ENCODE measurements around the gene TM4SF1. TPM values are rescaled to one million over a fixed set of nuclear protein-coding genes. Genes with fewer than 3 reads are reported as not detected.

TM4SF1 gene
- polyA plus RNA-seq, 1 of the 3 experiments (the other 2 are of a cell fraction), result 209 TPM

- H3K27ac ChIP-seq (ENCODE audit: low read depth in 2 of 2, low read length in 1 of 2), result peak overlapping the region; percentile 83 to 88
- H3K9me3 ChIP-seq, result no peaks in the 10 kb centered on the region
- peaks cover 21% of the 10 kb centered on the region for H3F3A ChIP-seq (replicated peaks; ENCODE audit: insufficient read depth)
- no peaks in the 10 kb centered on the region for H3K79me2 ChIP-seq (ENCODE audit: insufficient read depth)
- peak overlapping the region; percentile 65; the same call in 1 of the 2 replicates for H3K4me2 ChIP-seq
- WGBS (ENCODE audit: low lambda C conversion rate), result 34% methylated on average over 4 of the region's 4 CpGs
- peak overlapping the region; percentile 25; the same call in 1 of the 2 replicates for H3K9ac ChIP-seq
- no peaks in the 10 kb centered on the region for H3K36me3 ChIP-seq (replicated peaks in 1 of 2; ENCODE audit: control insufficient read depth in 1 of 2, insufficient read depth in 2 of 2, low read length in 1 of 2)
- H3K27me3 ChIP-seq (ENCODE audit: insufficient read depth), result no peaks in the 10 kb centered on the region
- no peak overlapping the region for H3K4me3 ChIP-seq (ENCODE audit: low read depth in 2 of 2, low read length in 1 of 2)
- POLR2A ChIA-PET, result no interaction called here
- no peaks in the 10 kb centered on the region for H4K20me1 ChIP-seq (ENCODE audit: insufficient read depth)
- CTCF ChIA-PET, result interaction anchor here (0.7 to 1.5 kb wide), 9 partner anchors 15 to 275 kb away, joined by 3 to 13 read pairs (median 3); no protein-coding TSS in a partner anchor
- H3K4me1 ChIP-seq (ENCODE audit: control insufficient read depth in 1 of 2, insufficient read depth in 2 of 2, low read depth in 1 of 2, low read length in 1 of 2), result peaks cover 18 to 31% of the 10 kb centered on the region in 2 experiments
- peak overlapping the region; percentile 88; the same call in 1 of the 2 replicates for H2AFZ ChIP-seq (ENCODE audit: low read depth)
- no peak for DNase-seq
- TF ChIP-seq GATA2 (CRISPR knock-in tag; IDR thresholded peaks at IDR 0.05), result no peak
- TF ChIP-seq NFIC (IDR thresholded peaks at IDR 0.05; ENCODE audit: borderline replicate concordance), result peak; percentile 81
- TF ChIP-seq FOXM1 (IDR thresholded peaks at IDR 0.05; ENCODE audit: low read depth), result no peak
- TF ChIP-seq FOSL2 (IDR thresholded peaks at IDR 0.05; ENCODE audit: borderline replicate concordance, low read depth), result peak; percentile 10; the same call in 1 of the 2 replicates
- peak; percentile 62 for TF ChIP-seq PBX3 (IDR thresholded peaks at IDR 0.05)
- TF ChIP-seq, protein P1, sequence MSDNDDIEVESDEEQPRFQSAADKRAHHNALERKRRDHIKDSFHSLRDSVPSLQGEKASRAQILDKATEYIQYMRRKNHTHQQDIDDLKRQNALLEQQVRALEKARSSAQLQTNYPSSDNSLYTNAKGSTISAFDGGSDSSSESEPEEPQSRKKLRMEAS (IDR thresholded peaks at IDR 0.05; ENCODE audit: low read depth), result 0 out of 2 replicates have a peak, but pooled peaks have one; percentile 32
- no peaks in the 10 kb centered on the region for H3K9me2 ChIP-seq
Observed at GRCh38 chr3:149395107-149396089, 17.9 kb upstream of the TM4SF1 start.

GRCh38 chr3:149393345-149394160, 16.1 kb upstream of the TM4SF1 start:
- DNase-seq, result peak; percentile 68
- H2AFZ ChIP-seq (ENCODE audit: low read depth), result no peak overlapping the region
- CTCF ChIA-PET, result interaction anchor here (0.7 to 1.5 kb wide), 4 partner anchors 14 to 118 kb away, joined by 3 to 13 read pairs (median 4); no protein-coding TSS in a partner anchor
- H3K9ac ChIP-seq, result no peak overlapping the region
- no peaks in the 10 kb centered on the region for H3K27me3 ChIP-seq (ENCODE audit: insufficient read depth)
- H3K4me2 ChIP-seq, result no peak overlapping the region
- no peaks in the 10 kb centered on the region for H3K9me2 ChIP-seq
- WGBS (ENCODE audit: low lambda C conversion rate), result 34% methylated on average over 4 of the region's 4 CpGs
- H3K9me3 ChIP-seq, result no peaks in the 10 kb centered on the region
- peak overlapping the region in 1 of 2 experiments; percentile 88; a peak in 2 of 4 replicates for H3K27ac ChIP-seq (ENCODE audit: low read depth in 2 of 2, low read length in 1 of 2)
- peaks cover 21% of the 10 kb centered on the region for H3F3A ChIP-seq (replicated peaks; ENCODE audit: insufficient read depth)
- H3K79me2 ChIP-seq (ENCODE audit: insufficient read depth), result no peaks in the 10 kb centered on the region
- H4K20me1 ChIP-seq (ENCODE audit: insufficient read depth), result no peaks in the 10 kb centered on the region
- POLR2A ChIA-PET, result no interaction called here
- no peak overlapping the region for H3K4me3 ChIP-seq (ENCODE audit: low read depth in 2 of 2, low read length in 1 of 2)
- no peaks in the 10 kb centered on the region for H3K36me3 ChIP-seq (replicated peaks in 1 of 2; ENCODE audit: control insufficient read depth in 1 of 2, insufficient read depth in 2 of 2, low read length in 1 of 2)
- peaks cover 18 to 31% of the 10 kb centered on the region in 2 experiments for H3K4me1 ChIP-seq (ENCODE audit: control insufficient read depth in 1 of 2, insufficient read depth in 2 of 2, low read depth in 1 of 2, low read length in 1 of 2)
- 0 out of 2 replicates have a peak, but pooled peaks have one; percentile 26 for TF ChIP-seq YY1 (IDR thresholded peaks at IDR 0.05; ENCODE audit: low read depth)
- no peak for TF ChIP-seq SIN3A (IDR thresholded peaks at IDR 0.05; ENCODE audit: borderline replicate concordance, low read depth, low read length)
- TF ChIP-seq EZH2phosphoT487 (IDR thresholded peaks at IDR 0.05; ENCODE audit: borderline replicate concordance, low read depth), result no peak
- TF ChIP-seq MEF2A (IDR thresholded peaks at IDR 0.05; ENCODE audit: borderline replicate concordance, low read depth), result no peak
- TF ChIP-seq ZBTB33 (IDR thresholded peaks at IDR 0.05; ENCODE audit: borderline replicate concordance, low read depth), result no peak
- TF ChIP-seq TCF12 (IDR thresholded peaks at IDR 0.05), result 0 out of 2 replicates have a peak, but pooled peaks have one; percentile 16
- TF ChIP-seq EP300 (IDR thresholded peaks at IDR 0.05; ENCODE audit: borderline replicate concordance in 1 of 2, low read depth in 1 of 2, low read length in 1 of 2), result no peak
- TF ChIP-seq FOXM1 (IDR thresholded peaks at IDR 0.05; ENCODE audit: low read depth), result no peak
- TF ChIP-seq, protein P2, sequence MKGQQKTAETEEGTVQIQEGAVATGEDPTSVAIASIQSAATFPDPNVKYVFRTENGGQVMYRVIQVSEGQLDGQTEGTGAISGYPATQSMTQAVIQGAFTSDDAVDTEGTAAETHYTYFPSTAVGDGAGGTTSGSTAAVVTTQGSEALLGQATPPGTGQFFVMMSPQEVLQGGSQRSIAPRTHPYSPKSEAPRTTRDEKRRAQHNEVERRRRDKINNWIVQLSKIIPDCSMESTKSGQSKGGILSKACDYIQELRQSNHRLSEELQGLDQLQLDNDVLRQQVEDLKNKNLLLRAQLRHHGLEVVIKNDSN (IDR thresholded peaks at IDR 0.05; ENCODE audit: borderline replicate concordance, low read depth), result no peak
- TF ChIP-seq GATA2 (CRISPR knock-in tag; IDR thresholded peaks at IDR 0.05), result no peak
- TF ChIP-seq NRF1 (IDR thresholded peaks at IDR 0.05; ENCODE audit: low read depth, low read length), result no peak
- TF ChIP-seq FOXJ3 (CRISPR knock-in tag; IDR thresholded peaks at IDR 0.05), result no peak
- TF ChIP-seq PBX3 (IDR thresholded peaks at IDR 0.05), result no peak
- TF ChIP-seq RCOR1 (IDR thresholded peaks at IDR 0.05; ENCODE audit: low read length), result no peak
- peak; percentile 13 for TF ChIP-seq CHD2 (IDR thresholded peaks at IDR 0.05; ENCODE audit: low read length, partially characterized antibody)
